Left ventricle myocardium inferior (tissue), 1 donor: ENCODE results near the gene UNG. TPM values are rescaled to one million over a fixed set of nuclear protein-coding genes. Genes with fewer than 3 reads are reported as not detected.

ENCODE experiments used
- DNase-seq: peaks from one replicate; pipeline ENCODE4 v3.0.0-alpha.2; 2020
- H3K27ac ChIP-seq: fragments of 200-600 bp; replicated peaks from 2 replicates; pipeline ENCODE4 v1.8.0; 2021
- H3K27me3 ChIP-seq: fragments of 200-600 bp; 2 replicates; pipeline ENCODE4 v1.8.0; 2021; ENCODE audit warnings: low read depth
- H3K36me3 ChIP-seq: fragments of 200-600 bp; 2 replicates; pipeline ENCODE4 v1.8.0; 2021
- H3K4me1 ChIP-seq: fragments of 200-600 bp; 2 replicates; pipeline ENCODE4 v1.8.0; 2021
- H3K4me3 ChIP-seq: fragments of 200-600 bp; 2 replicates; pipeline ENCODE4 v1.8.0; 2021; ENCODE audit warnings: mild to moderate bottlenecking, moderate library complexity
- H3K9me3 ChIP-seq: fragments of 200-600 bp; replicated peaks from 2 replicates; pipeline ENCODE4 v1.8.0; 2021
- intact Hi-C: fragments of 100-400 bp; cut with micrococcal nuclease; formaldehyde crosslinking; loops from one replicate; pipeline ENCODE4 v1.11.0; 2022
- total RNA-seq: library from RNA; stranded (reverse); fragmentation: NEBNext Ultra II Directional; extraction: Animal tissue kit (Norgen Biotek cat#: 25700); gene quantifications from one replicate; pipeline ENCODE4 v1.2.1, GENCODE V29; 2021
- TF ChIP-seq, protein P1 (sequence below): fragments of 200-600 bp; IDR thresholded peaks from 2 replicates; pipeline ENCODE4 v1.8.0; 2021; ENCODE audit warnings: antibody characterized with exemption, mild to moderate bottlenecking, borderline replicate concordance
- donor health status: DM: no; HTN: yes; CAD: no; lungs with severe emphysema.

Gene UNG
- total RNA-seq, 1 donor from 2014 or later = 24.6 TPM

DNA sequence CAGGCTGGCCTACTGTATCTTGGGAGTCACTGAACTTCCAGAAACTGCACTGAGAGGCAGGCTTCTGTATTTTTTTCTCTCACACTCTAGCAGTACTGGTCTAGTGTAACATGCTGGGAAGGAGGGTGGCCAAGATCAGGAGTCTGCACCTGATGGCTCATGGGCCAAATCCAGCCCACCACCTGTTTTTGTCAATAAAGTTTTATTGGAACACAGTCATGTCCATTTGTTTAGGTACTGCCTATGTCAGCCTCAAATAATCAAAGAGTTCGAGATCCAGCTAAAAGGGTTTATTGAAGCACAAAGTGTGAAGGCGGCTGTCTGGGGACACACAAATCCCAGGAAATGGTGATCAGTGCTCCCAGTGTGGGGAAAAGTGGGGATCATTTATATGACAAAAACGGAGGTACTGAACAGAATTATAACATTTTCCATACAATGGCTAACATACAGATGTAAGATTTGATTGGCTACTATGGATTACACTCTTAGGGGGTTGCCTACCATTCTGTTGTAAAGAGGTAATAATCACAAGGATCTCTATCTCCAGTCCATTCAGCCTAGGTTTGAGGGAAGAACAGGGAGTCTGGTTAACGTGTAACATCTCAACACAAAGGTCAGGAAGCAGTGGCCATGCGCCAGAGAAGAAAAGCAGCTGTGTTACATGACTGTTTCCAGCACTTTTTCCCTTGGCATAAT lies 32.1 kb upstream of the UNG start:
- Histone ChIP-seq H3K4me1 (no peaks in the 10 kb centered on the region), H3K27me3 (no peaks in the 10 kb centered on the region), H3K36me3 (peaks cover 73% of the 10 kb centered on the region), H3K9me3 (peaks cover 3% of the 10 kb centered on the region), H3K27ac (no peak overlapping the region), H3K4me3 (no peak overlapping the region)
- intact Hi-C loops = no loop called here
- no peak for DNase-seq
- TF ChIP-seq, protein P1, sequence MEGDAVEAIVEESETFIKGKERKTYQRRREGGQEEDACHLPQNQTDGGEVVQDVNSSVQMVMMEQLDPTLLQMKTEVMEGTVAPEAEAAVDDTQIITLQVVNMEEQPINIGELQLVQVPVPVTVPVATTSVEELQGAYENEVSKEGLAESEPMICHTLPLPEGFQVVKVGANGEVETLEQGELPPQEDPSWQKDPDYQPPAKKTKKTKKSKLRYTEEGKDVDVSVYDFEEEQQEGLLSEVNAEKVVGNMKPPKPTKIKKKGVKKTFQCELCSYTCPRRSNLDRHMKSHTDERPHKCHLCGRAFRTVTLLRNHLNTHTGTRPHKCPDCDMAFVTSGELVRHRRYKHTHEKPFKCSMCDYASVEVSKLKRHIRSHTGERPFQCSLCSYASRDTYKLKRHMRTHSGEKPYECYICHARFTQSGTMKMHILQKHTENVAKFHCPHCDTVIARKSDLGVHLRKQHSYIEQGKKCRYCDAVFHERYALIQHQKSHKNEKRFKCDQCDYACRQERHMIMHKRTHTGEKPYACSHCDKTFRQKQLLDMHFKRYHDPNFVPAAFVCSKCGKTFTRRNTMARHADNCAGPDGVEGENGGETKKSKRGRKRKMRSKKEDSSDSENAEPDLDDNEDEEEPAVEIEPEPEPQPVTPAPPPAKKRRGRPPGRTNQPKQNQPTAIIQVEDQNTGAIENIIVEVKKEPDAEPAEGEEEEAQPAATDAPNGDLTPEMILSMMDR = no peak

DNA sequence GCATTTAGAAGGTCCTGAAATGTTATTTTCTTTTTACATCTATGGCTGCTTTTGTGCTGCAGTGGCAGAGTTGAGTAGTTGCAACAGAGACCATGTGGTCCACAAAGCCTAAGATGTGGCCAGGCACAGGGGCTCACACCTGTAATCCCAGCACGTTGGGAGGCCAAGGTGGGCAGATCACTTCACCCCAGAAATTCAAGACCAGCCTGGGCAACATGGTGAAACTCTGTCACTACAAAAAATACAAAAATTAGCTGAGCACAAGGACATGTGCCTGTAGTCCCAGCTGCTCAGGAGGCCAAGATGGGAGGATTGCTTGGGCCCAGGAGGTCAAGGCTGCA lies 31.6 kb upstream of the UNG start:
- no peak overlapping the region for H3K4me3 ChIP-seq
- H3K36me3 ChIP-seq = peaks cover 73% of the 10 kb centered on the region

DNA sequence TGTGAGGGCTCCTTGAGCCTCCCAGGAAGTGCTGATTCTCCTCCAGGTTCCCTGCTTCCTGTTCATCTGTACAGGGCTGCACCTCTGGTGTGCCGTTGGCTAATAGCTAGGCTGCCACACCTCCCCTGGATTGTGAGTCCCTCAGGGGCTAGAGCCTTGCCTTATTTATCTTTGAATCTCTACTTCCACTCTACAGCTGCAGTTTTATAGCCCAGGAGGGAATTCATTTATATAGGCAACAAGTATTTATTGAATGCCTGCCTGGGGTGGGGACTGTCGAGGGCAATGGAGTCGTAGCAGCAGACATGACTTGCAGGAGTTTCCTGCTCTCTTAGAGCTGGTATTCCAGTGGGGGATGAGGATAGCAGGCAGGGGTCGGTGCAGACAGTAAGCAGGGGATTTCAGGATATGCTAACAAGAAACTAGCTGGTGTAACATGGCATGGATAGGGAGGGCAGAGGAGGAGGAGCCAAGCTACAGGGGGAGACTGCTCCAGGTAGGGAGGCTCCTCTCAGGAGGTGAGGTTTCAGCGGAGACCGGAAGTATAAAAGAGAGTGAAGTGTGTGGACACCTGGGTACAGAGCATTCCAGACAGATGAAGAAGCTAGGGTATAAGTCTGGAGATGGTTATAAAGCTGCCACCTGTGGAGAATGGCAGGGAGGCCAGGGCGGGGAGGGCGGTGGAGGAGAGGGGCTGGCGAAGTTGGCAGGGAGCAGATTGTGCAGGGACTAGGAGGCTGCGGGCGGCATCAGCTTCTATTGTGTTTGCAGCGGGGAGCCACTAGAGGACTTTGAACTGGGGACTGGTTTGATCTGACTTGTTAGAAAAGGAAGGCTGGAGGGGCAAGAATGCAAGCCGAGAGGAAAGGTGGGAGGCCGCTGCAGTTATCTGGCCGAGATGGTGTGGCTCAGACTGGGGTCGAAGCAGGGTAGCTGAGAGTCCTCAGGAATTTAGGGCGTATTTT lies 27.8 kb upstream of the UNG start:
- H3K4me3 ChIP-seq = no peak overlapping the region
- H3K4me1 ChIP-seq = no peaks in the 10 kb centered on the region
- H3K36me3 ChIP-seq = peaks cover 81% of the 10 kb centered on the region
- no peak overlapping the region for H3K27ac ChIP-seq
- TF ChIP-seq, protein P1 = no peak
- intact Hi-C loops = no loop called here
- H3K9me3 ChIP-seq = no peaks in the 10 kb centered on the region
- DNase-seq = no peak
- no peaks in the 10 kb centered on the region for H3K27me3 ChIP-seq

More for the DNA sequence above, 31.6 kb upstream of the UNG start:
- Histone ChIP-seq H3K27me3 (no peaks in the 10 kb centered on the region), H3K9me3 (peaks cover 3% of the 10 kb centered on the region), H3K27ac (no peak overlapping the region), H3K4me1 (no peaks in the 10 kb centered on the region)
- intact Hi-C loops = no loop called here
- DNase-seq = no peak
- TF ChIP-seq, protein P1 = no peak

DNA sequence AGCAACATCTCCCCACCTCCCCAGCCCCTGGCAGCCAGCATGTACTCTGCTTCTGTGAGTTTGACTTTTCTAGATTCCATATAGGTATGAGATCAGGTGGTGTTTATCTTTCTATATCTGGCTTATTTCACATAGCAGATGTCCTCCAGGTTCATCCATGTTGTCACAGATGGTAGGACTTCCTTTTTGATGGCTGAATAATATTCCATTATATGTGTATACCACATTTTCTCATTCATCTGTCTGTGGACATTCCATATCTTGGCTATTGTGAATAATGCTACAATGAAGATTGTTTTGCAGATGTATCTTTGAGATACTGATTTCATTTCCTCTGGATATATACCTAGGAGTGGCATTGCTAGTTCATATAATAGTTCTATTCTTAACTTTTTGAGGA lies 22.5 kb upstream of the UNG start:
- no peak overlapping the region for H3K27ac ChIP-seq
- H3K4me3 ChIP-seq = no peak overlapping the region
- intact Hi-C loops = no loop called here
- no peaks in the 10 kb centered on the region for H3K4me1 ChIP-seq
- no peaks in the 10 kb centered on the region for H3K27me3 ChIP-seq
- H3K9me3 ChIP-seq = peaks cover 6% of the 10 kb centered on the region
- no peak for DNase-seq
- TF ChIP-seq, protein P1 = no peak
- peaks cover 79% of the 10 kb centered on the region for H3K36me3 ChIP-seq

DNA sequence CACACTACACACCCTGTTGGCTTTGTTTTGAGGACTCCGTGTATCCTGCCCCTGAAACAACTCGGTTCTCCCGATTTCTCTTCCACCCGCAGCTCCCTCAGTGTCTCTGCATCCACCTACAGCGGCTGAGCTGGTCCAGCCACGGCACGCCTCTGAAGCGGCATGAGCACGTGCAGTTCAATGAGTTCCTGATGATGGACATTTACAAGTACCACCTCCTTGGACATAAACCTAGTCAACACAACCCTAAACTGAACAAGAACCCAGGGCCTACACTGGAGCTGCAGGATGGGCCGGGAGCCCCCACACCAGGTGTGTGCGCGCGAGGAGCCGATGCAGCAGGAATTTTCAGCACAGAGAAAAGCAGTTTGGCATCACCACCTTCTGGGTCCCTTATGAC lies 14.6 kb upstream of the UNG start:
- H3K36me3 ChIP-seq = peaks cover 94% of the 10 kb centered on the region

More for the DNA sequence above, 14.6 kb upstream of the UNG start:
- Histone ChIP-seq H3K4me1 (peaks cover 11% of the 10 kb centered on the region), H3K27ac (no peak overlapping the region), H3K9me3 (peaks cover 6% of the 10 kb centered on the region), H3K27me3 (no peaks in the 10 kb centered on the region), H3K4me3 (no peak overlapping the region)
- no peak for DNase-seq
- intact Hi-C loops = no loop called here
- TF ChIP-seq, protein P1 = no peak
